SK-N-SH (cell line): Measurements from ENCODE around the gene RTN4RL1. TPM values are rescaled to one million over a fixed set of nuclear protein-coding genes. Genes with fewer than 3 reads are reported as not detected.
A peak's percentile ranks its signal among the peaks of the same experiment; 100 is the strongest.

Experiments used
- CTCF ChIA-PET: fragments of 300-600, 350-600 bp; formaldehyde crosslinking; extraction: SDS; loops from one replicate; lab custom pipeline; 2021; lab: Yijun Ruan, JAX
- POLR2A ChIA-PET: fragments of 350-600 bp; sonication (Branson Sonifier 250); formaldehyde crosslinking; extraction: SDS; loops from one replicate; lab custom pipeline; 2020; ENCODE audit warnings: antibody characterized with exemption, inconsistent platforms; lab: Yijun Ruan, JAX
- DNase-seq: peaks from one replicate; pipeline ENCODE4 v3.0.0; 2012
- H2AFZ ChIP-seq: fragments of 200-600 bp; sonication (generic); 2 replicates; pipeline ENCODE4 v1.8.1; 2016; ENCODE audit warnings: antibody characterized with exemption, mild to moderate bottlenecking, low read depth
- H3F3A ChIP-seq: fragments of 200-600 bp; sonication (generic); replicated peaks from 2 replicates; pipeline ENCODE3; 2016; ENCODE audit warnings: antibody characterized with exemption, mild to moderate bottlenecking; ENCODE audit not compliant: insufficient read depth
- H3K27ac ChIP-seq, 2 experiments: fragments of 200-500 bp in 1 of 2; fragments of 200-600 bp in 1 of 2; sonication (Bioruptor generic) in 1 of 2; sonication (generic), shearing (Covaris generic) in 1 of 2; 2 replicates each; pipeline versions ENCODE4 v1.5.1 to v1.6.1; 2014 to 2016; ENCODE audit warnings: low read depth in 2 of 2, inconsistent platforms in 1 of 2, low read length in 1 of 2, mild to moderate bottlenecking in 1 of 2, mixed read lengths in 1 of 2
- H3K27me3 ChIP-seq: fragments of 200-600 bp; sonication (generic), shearing (Covaris generic); 2 replicates; pipeline ENCODE4 v1.6.1; 2016; ENCODE audit warnings: mixed run types; ENCODE audit not compliant: insufficient read depth
- H3K36me3 ChIP-seq, 2 experiments: fragments of 200-500 bp in 1 of 2; fragments of 200-600 bp in 1 of 2; sonication (Bioruptor generic) in 1 of 2; sonication (generic) in 1 of 2; replicated peaks in 1 of 2; 2 replicates each; pipeline versions ENCODE3 to v1.5.1; 2014 to 2016; ENCODE audit warnings: low read length in 1 of 2, mild to moderate bottlenecking in 1 of 2; ENCODE audit not compliant: insufficient read depth in 2 of 2, control insufficient read depth in 1 of 2
- H3K4me1 ChIP-seq, 2 experiments: fragments of 200-500 bp in 1 of 2; fragments of 200-600 bp in 1 of 2; sonication (Bioruptor generic) in 1 of 2; sonication (generic), shearing (Covaris generic) in 1 of 2; 2 replicates each; pipeline versions ENCODE4 v1.5.1 to v1.6.1; 2014 to 2016; ENCODE audit warnings: low read depth in 1 of 2, low read length in 1 of 2, mixed run types in 1 of 2; ENCODE audit not compliant: insufficient read depth in 2 of 2, control insufficient read depth in 1 of 2
- H3K4me2 ChIP-seq: fragments of 200-600 bp; sonication (generic), shearing (Covaris generic); 2 replicates; pipeline ENCODE4 v1.6.1; 2017; ENCODE audit warnings: mixed run types
- H3K4me3 ChIP-seq, 2 experiments: fragments of 200-500 bp in 1 of 2; fragments of 200-600 bp in 1 of 2; sonication (Bioruptor generic) in 1 of 2; sonication (generic), shearing (Covaris generic) in 1 of 2; 2 replicates each; pipeline versions ENCODE4 v1.5.1 to v1.8.1; 2014 to 2016; ENCODE audit warnings: low read depth in 2 of 2, inconsistent platforms in 1 of 2, low read length in 1 of 2, mild to moderate bottlenecking in 1 of 2, mixed read lengths in 1 of 2, moderate library complexity in 1 of 2
- H3K79me2 ChIP-seq: fragments of 200-600 bp; sonication (generic); 2 replicates; pipeline ENCODE4 v1.8.1; 2017; ENCODE audit warnings: mild to moderate bottlenecking; ENCODE audit not compliant: insufficient read depth
- H3K9ac ChIP-seq: fragments of 200-600 bp; sonication (generic); 2 replicates; pipeline ENCODE4 v1.6.1; 2017; ENCODE audit warnings: mixed run types
- H3K9me2 ChIP-seq: fragments of 200-600 bp; sonication (generic); 2 replicates; pipeline ENCODE4 v1.6.1; 2017; ENCODE audit warnings: mixed run types
- H3K9me3 ChIP-seq: fragments of 200-600 bp; sonication (generic); 2 replicates; pipeline ENCODE4 v1.6.1; 2017; ENCODE audit warnings: mixed run types, mild to moderate bottlenecking, moderate library complexity
- H4K20me1 ChIP-seq: fragments of 200-600 bp; sonication (generic); 2 replicates; pipeline ENCODE4 v1.6.1; 2017; ENCODE audit warnings: mild to moderate bottlenecking, mixed run types; ENCODE audit not compliant: insufficient read depth
- CTCF ChIP-seq: fragments of 200-600 bp; sonication (generic); IDR thresholded peaks from 2 replicates; pipeline ENCODE4 v1.6.1; 2017; ENCODE audit warnings: antibody characterized with exemption, mild to moderate bottlenecking, moderate library complexity
- RAD21 ChIP-seq: IDR thresholded peaks from 2 replicates; pipeline ENCODE4 v1.6.1; 2012; ENCODE audit warnings: mild to moderate bottlenecking, low read length
- RFX5 ChIP-seq: IDR thresholded peaks from 2 replicates; pipeline ENCODE4 v1.6.1; 2012; ENCODE audit warnings: mild to moderate bottlenecking, improper control_type of control experiment, low read length
- SIN3A ChIP-seq: IDR thresholded peaks from 2 replicates; pipeline ENCODE4 v1.6.1; 2012; ENCODE audit warnings: low read depth, mild to moderate bottlenecking, low read length, moderate library complexity, borderline replicate concordance
- SMC3 ChIP-seq: IDR thresholded peaks from 2 replicates; pipeline ENCODE4 v1.6.1; 2012; ENCODE audit warnings: low read depth, low read length, improper control_type of control experiment
- TCF12 ChIP-seq: IDR thresholded peaks from 2 replicates; pipeline ENCODE4 v1.4.0; 2012
- ZBTB33 ChIP-seq: IDR thresholded peaks from 2 replicates; pipeline ENCODE4 v1.4.0; 2012; ENCODE audit warnings: low read depth, borderline replicate concordance
- WGBS: methylation state at CpG from one replicate; pipeline ENCODE4 v1.1.6; 2017; ENCODE audit warnings: low lambda C conversion rate; 5-methylcytosine and 5-hydroxymethylcytosine counted together
- polyA plus RNA-seq, 3 experiments: library from polyadenylated mRNA; depleted of rRNA; stranded (reverse); fragments of >200 nt; gene quantifications; 2 replicates each; pipeline ENCODE4 v1.2.3, GENCODE V29; 2012

Gene RTN4RL1
- polyA plus RNA-seq, 1 of the 3 experiments (the other 2 are of a cell fraction) = 0.07 TPM

DNA sequence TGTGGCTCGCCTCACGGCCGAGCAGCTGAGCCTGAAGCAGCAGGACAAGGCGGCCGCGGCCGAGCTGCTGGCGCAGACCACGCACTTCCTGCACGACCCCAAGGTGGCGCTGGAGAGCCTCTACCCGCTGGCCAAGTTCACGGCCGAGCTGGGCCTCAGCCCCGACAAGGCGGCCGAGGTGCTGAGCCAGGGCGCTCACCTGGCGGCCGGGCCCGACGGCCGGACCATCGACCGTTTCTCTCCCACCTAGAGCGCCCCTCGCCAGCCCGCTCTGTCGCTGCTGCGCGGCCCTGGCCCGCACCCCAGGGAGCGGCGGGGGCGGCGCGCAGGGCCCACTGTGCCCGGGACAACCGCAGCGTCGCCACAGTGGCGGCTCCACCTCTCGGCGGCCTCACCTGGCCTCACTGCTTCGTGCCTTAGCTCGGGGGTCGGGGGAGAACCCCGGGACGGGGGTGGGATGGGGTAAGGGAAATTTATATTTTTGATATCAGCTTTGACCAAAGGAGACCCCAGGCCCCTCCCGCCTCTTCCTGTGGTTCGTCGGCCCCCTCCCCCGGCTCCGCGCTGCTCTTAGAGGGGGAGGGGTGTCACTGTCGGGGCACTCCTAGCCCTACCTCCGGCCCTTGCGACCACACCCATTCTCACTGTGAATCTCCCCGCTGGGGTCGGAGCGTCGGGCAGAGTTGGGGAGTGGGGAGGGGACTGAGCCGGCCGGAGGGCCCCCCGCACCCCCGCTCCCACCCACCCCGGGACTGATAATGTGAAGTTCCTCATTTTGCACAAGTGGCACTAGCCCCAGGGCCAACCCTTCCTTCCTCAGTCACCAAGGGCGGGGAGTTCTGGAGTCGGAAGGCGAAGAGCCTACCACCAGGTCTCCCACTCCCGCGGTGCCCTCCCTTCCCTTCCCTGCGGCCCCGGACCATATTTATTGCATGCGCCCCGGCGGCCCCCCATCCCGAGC is 33.7 kb upstream of the RTN4RL1 start:
- Histone ChIP-seq H3K27me3 (no peaks in the 10 kb centered on the region), H3K4me3 (no peak overlapping the region; a peak in 1 of 4 replicates), H3K9me2 (no peaks in the 10 kb centered on the region), H3K4me1 (peaks cover 13 to 22% of the 10 kb centered on the region in 2 experiments; a peak in 3 of 4 replicates), H3K36me3 (peaks cover 0 to 27% of the 10 kb centered on the region in 2 experiments), H3K4me2 (no peak overlapping the region), H3K79me2 (no peaks in the 10 kb centered on the region), H2AFZ (no peak overlapping the region), H3F3A (peaks cover 12% of the 10 kb centered on the region), H4K20me1 (no peaks in the 10 kb centered on the region), H3K9me3 (no peaks in the 10 kb centered on the region), H3K27ac (no peak overlapping the region), H3K9ac (no peak overlapping the region)
- 92% methylated on average over 39 of the region's 78 CpGs for WGBS
- ChIA-PET POLR2A (no interaction called here), CTCF (interaction anchor here (0.6 to 8.0 kb wide), 15 partner anchors 9 to 194 kb away, joined by 3 to 185 read pairs (median 4); no protein-coding TSS in a partner anchor)
- no peak for DNase-seq
- 0 out of 2 replicates have a peak, but pooled peaks have one; percentile 15 for TF ChIP-seq RAD21
- TF ChIP-seq TCF12 = no peak
- TF ChIP-seq SMC3 = peak; percentile 13; the same call in 1 of the 2 replicates
- no peak for TF ChIP-seq SIN3A
- TF ChIP-seq RFX5 = no peak
- peak; percentile 44 for TF ChIP-seq CTCF

GRCh38 chr17:2057760-2058585 is 32.8 kb upstream of the RTN4RL1 start:
- H3K4me2 ChIP-seq = no peak overlapping the region
- H2AFZ ChIP-seq = no peak overlapping the region
- 97% methylated on average over 86 of the region's 98 CpGs for WGBS
- peaks cover 8 to 18% of the 10 kb centered on the region in 2 experiments; a peak in 3 of 4 replicates for H3K4me1 ChIP-seq
- H3K9me2 ChIP-seq = no peaks in the 10 kb centered on the region
- no peaks in the 10 kb centered on the region for H4K20me1 ChIP-seq
- no peaks in the 10 kb centered on the region for H3K27me3 ChIP-seq
- no peak overlapping the region for H3K27ac ChIP-seq
- H3K9ac ChIP-seq = no peak overlapping the region
- ChIA-PET CTCF (interaction anchor here (0.6 to 8.0 kb wide), 15 partner anchors 10 to 195 kb away, joined by 3 to 185 read pairs (median 4); no protein-coding TSS in a partner anchor), POLR2A (no interaction called here)
- TF ChIP-seq ZBTB33 = no peak
- H3K79me2 ChIP-seq = no peaks in the 10 kb centered on the region
- peaks cover 0 to 19% of the 10 kb centered on the region in 2 experiments for H3K36me3 ChIP-seq
- H3K9me3 ChIP-seq = no peaks in the 10 kb centered on the region
- H3K4me3 ChIP-seq = no peak overlapping the region; a peak in 1 of 4 replicates
- H3F3A ChIP-seq = peaks cover 12% of the 10 kb centered on the region
- DNase-seq = no peak
